Muscle of leg (tissue), 16 donors: ENCODE data around the gene PPIG. TPM values are rescaled to one million over a fixed set of nuclear protein-coding genes. Genes with fewer than 3 reads are reported as not detected.
"Not testable (repeated sequence)": the region's sequence is repeated elsewhere in the genome, so short reads cannot be mapped to it uniquely, and the experiment has no call there.

Experiments used
- DNase-seq: peaks from one replicate; pipeline ENCODE4 v3.0.0; 2013
- H3K27ac ChIP-seq: one replicate; pipeline ENCODE4 v1.5.1; 2013; ENCODE audit warnings: mild to moderate bottlenecking, low read length, control low read depth
- H3K27me3 ChIP-seq: one replicate; pipeline ENCODE4 v1.6.1; 2013; ENCODE audit warnings: low read length; ENCODE audit not compliant: control insufficient read depth, insufficient read depth
- H3K36me3 ChIP-seq: one replicate; pipeline ENCODE4 v1.6.1; 2013; ENCODE audit warnings: low read length; ENCODE audit not compliant: control insufficient read depth, insufficient read depth
- H3K4me1 ChIP-seq: one replicate; pipeline ENCODE4 v1.6.1; 2013; ENCODE audit warnings: low read length; ENCODE audit not compliant: control insufficient read depth, insufficient read depth
- H3K4me3 ChIP-seq: one replicate; pipeline ENCODE4 v1.5.1; 2013; ENCODE audit warnings: low read length, control low read depth
- H3K9me3 ChIP-seq: replicated peaks from 2 replicates; pipeline ENCODE4 v1.6.1; 2013; ENCODE audit warnings: low read depth, low read length; ENCODE audit not compliant: control insufficient read depth
- WGBS: methylation state at CpG from one replicate; pipeline ENCODE4 v1.1.5; 2013; ENCODE audit warnings: missing lambda C conversion rate; ENCODE audit not compliant: insufficient coverage; 5-methylcytosine and 5-hydroxymethylcytosine counted together
- long read RNA-seq, 11 donors: transcript quantifications; one replicate each; lab custom pipeline, GENCODE V29; 2026
- polyA plus RNA-seq, 8 donors: library from polyadenylated mRNA; unstranded; fragments of 120-200 nt; gene quantifications; one replicate each; pipeline versions ENCODE4 v1.2.1 to v1.2.3, GENCODE V29; 2013; ENCODE audit warnings: inconsistent platforms in 1 of 8, low replicate concordance in 1 of 8; ENCODE audit not compliant: insufficient read length in 8 of 8, insufficient read depth in 1 of 8
- total RNA-seq: library from RNA; stranded (reverse); fragments of 120-200 nt; gene quantifications from one replicate; pipeline ENCODE4 v1.2.4, GENCODE V29; 2013

The PPIG gene
- 35.2 TPM for total RNA-seq
- polyA plus RNA-seq, result 10 to 100 TPM; 44.5 to 61.0 (median 50.5) TPM
- long read RNA-seq, donor 1, full-length matches to known transcripts, result 8 of 8 reads
- long read RNA-seq, donor 1, partial matches to known transcripts, result 0 of 8 reads
- long read RNA-seq, donor 1, other reads (novel, unspliced or antisense), result 0 of 8 reads
- long read RNA-seq, donor 2, result 0 reads
- long read RNA-seq, donor 3, full-length matches to known transcripts, result 13 of 13 reads
- long read RNA-seq, donor 3, partial matches to known transcripts, result 0 of 13 reads
- long read RNA-seq, donor 3, other reads (novel, unspliced or antisense), result 0 of 13 reads
- long read RNA-seq, donor 4, full-length matches to known transcripts, result 1 of 1 reads
- long read RNA-seq, donor 4, partial matches to known transcripts, result 0 of 1 reads
- long read RNA-seq, donor 4, other reads (novel, unspliced or antisense), result 0 of 1 reads
- long read RNA-seq, donor 5, full-length matches to known transcripts, result 19 of 54 reads
- long read RNA-seq, donor 5, partial matches to known transcripts, result 35 of 54 reads
- long read RNA-seq, donor 5, other reads (novel, unspliced or antisense), result 0 of 54 reads
- long read RNA-seq, donor 6, full-length matches to known transcripts, result 8 of 34 reads
- long read RNA-seq, donor 6, partial matches to known transcripts, result 26 of 34 reads
- long read RNA-seq, donor 6, other reads (novel, unspliced or antisense), result 0 of 34 reads
- long read RNA-seq, donor 7, full-length matches to known transcripts, result 1 of 10 reads
- long read RNA-seq, donor 7, partial matches to known transcripts, result 9 of 10 reads
- long read RNA-seq, donor 7, other reads (novel, unspliced or antisense), result 0 of 10 reads
- long read RNA-seq, donor 8, full-length matches to known transcripts, result 4 of 16 reads
- long read RNA-seq, donor 8, partial matches to known transcripts, result 12 of 16 reads
- long read RNA-seq, donor 8, other reads (novel, unspliced or antisense), result 0 of 16 reads
- long read RNA-seq, donor 9, full-length matches to known transcripts, result 5 of 24 reads
- long read RNA-seq, donor 9, partial matches to known transcripts, result 19 of 24 reads
- long read RNA-seq, donor 9, other reads (novel, unspliced or antisense), result 0 of 24 reads
- long read RNA-seq, donor 10, full-length matches to known transcripts, result 4 of 19 reads
- long read RNA-seq, donor 10, partial matches to known transcripts, result 15 of 19 reads
- long read RNA-seq, donor 10, other reads (novel, unspliced or antisense), result 0 of 19 reads
- long read RNA-seq, donor 11, full-length matches to known transcripts, result 6 of 30 reads
- long read RNA-seq, donor 11, partial matches to known transcripts, result 24 of 30 reads
- long read RNA-seq, donor 11, other reads (novel, unspliced or antisense), result 0 of 30 reads

DNA sequence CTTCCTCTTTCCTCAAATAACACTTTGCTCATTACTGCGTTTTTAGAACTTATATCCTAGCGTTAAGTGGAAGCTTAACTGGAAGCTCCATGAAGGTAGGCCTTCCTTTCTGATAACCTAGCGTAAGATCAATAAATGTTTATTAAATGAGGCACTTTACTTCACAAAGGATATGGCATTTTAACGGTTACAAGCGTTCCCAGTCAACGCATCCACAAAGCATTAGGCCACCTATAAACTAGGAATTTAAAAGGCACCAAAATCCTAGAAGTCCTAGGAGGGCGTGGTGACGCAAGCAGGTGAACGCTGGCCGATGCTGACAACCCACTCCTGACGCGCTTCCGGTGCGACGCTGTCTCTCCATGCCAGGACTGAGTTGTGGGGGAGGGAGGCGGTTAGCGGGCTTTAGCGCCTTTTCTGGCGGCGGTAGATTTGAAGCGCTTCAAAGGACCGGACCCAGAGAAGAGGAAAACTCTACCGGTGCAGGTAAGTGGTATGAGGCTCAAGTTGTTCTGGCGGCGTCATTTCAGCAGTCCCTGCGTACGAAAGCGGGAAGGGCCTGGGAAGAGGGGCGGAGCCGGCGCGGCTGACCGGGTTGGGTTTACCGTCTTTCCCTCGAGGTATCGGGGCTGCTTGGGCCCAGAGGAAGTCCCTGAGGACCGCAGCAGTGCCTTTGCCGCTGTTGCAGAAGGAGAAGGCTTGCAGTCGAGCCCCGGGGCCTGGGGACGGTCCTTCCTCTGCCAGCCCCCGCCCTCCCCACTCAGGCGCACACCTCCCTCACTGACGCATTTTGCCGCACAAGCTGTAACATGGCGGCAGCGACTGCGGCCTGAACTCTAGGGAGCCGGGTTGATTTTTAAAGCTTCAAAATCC is at the start of gene PPIG:
Gene PPIG (plus strand): TSS at position 347 of the 873 bp plus-strand sequence. CDS start 19,691 bp downstream, outside the sequence.
- Histone ChIP-seq H3K27ac (peak within 1 kb of the TSS; percentile 99), H3K4me3 (peak within 1 kb of the TSS; percentile 84), H3K4me1 (no peaks in the 10 kb centered on the region), H3K36me3 (no peaks in the 10 kb centered on the region), H3K9me3 (no peaks in the 10 kb centered on the region), H3K27me3 (no peaks in the 10 kb centered on the region)
- under 1% methylated on average over 29 of the region's 49 CpGs for WGBS
- peak; percentile 97 for DNase-seq

DNA sequence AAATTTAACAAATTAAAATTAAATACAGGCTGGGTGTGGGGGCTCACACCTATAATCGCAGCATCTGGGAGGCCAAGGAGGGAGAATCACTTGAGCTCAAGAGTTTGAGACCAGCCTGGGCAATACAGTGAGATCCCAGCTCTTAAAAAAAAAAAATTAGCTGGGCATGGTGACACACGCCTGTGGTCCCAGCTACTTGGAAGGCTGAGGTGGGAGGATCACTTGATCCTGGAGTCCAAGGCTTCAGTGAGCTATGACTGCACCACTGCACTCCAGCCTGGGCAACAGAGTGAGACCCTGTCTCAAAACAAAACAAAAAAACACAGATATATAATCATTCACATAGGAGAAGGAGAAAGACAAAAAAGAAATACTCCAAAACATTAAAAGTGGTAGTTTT is 44.7 kb upstream of the PPIG start:
- H3K27ac ChIP-seq, H3K36me3 ChIP-seq, H3K4me3 ChIP-seq, H3K4me1 ChIP-seq, DNase-seq, H3K9me3 ChIP-seq, H3K27me3 ChIP-seq: not testable (repeated sequence)
- 93% methylated on average over 2 of the region's 2 CpGs for WGBS

DNA sequence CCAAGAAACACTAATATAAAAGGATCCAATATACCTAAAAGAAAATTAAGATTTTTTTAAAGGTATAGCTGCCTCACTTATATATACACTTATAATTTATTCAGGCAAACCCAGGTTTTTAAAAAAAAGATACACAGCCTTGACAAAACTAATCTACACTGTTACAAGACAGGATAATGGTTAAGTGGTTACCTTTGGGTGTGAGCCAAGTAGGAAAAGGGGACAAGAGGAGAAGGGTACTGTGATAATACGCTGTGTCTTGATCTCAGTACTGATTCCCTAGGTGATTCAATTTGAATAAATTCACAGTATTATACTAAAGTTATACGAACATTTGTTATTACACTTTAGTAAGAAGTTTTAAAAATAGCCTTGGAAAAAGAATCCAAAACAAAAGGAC is 44.0 kb upstream of the PPIG start:
- H3K4me3 ChIP-seq, result no peak overlapping the region
- H3K9me3 ChIP-seq, result no peaks in the 10 kb centered on the region
- peaks cover 6% of the 10 kb centered on the region for H3K36me3 ChIP-seq
- no peak overlapping the region for H3K27ac ChIP-seq
- WGBS, result no CpG with 5 or more reads among the region's 2 CpGs
- H3K4me1 ChIP-seq, result no peaks in the 10 kb centered on the region
- DNase-seq, result no peak
- no peaks in the 10 kb centered on the region for H3K27me3 ChIP-seq

DNA sequence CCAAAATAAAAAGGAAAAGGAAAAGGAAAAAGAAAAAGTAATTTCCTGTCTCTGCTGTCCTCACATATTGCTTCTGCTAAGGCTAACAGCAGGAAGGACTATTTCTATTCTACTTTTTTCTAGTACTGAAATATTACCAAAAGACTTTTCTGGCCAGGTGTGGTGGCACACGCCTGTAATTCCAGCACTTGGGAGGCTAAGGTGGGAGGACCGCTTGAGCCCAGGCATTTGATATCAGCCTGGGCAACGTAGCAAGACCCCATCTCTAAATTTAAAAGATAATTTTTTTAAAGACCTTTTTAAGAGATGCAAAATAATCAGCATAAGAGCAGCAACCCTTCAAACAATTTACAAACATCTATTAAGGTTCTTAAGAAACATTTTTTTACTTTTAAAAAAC is 41.7 kb upstream of the PPIG start:
- H3K27me3 ChIP-seq, result no peaks in the 10 kb centered on the region
- no peak overlapping the region for H3K4me3 ChIP-seq
- no peak for DNase-seq
- no CpG with 5 or more reads among the region's 3 CpGs for WGBS
- H3K9me3 ChIP-seq, result no peaks in the 10 kb centered on the region
- peaks cover 2% of the 10 kb centered on the region for H3K36me3 ChIP-seq
- H3K4me1 ChIP-seq, result no peaks in the 10 kb centered on the region
- no peak overlapping the region for H3K27ac ChIP-seq

DNA sequence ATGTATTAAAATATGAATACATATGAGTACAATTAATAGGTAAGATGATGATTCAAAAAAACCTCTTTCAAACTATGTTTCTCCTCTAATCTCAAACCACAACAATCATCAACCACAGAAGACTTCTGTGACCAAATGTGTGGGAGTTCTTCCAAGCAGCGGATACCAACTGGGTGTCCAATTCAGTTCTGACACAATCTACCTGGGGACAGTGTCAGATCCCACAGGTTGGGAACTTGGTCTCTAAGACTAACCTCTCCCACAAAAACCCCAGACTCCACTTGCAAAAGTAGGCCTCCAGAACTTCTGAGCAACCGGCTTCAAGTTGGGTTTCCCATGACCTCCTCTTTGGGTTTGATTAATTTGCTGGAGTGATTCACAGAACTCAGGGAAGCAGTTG is 37.4 kb upstream of the PPIG start:
- no peak for DNase-seq
- Histone ChIP-seq H3K9me3 (no peaks in the 10 kb centered on the region), H3K36me3 (peaks cover 4% of the 10 kb centered on the region), H3K27ac (no peak overlapping the region), H3K4me3 (no peak overlapping the region), H3K4me1 (no peaks in the 10 kb centered on the region), H3K27me3 (no peaks in the 10 kb centered on the region)
- no CpG with 5 or more reads among the region's 2 CpGs for WGBS

DNA sequence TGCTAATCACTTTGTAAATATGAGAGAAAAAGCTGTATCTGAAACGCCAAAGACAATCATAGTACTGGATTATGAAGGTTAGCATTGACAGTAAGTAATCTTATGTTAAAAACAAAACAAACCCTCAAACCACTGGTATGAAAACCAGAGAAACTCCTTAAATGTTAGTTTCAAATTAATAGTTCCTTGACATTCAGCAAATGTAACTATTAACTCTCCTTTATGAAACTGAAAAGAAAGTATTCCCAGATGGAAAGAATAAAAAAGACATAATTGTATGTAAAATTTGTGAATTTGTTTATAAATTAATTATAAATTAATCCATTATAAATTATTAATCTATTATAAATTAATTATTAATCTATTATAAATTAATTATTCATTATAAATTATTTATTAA is 22.8 kb upstream of the PPIG start:
- Histone ChIP-seq H3K4me1 (no peaks in the 10 kb centered on the region), H3K9me3 (no peaks in the 10 kb centered on the region), H3K27ac (no peak overlapping the region), H3K27me3 (no peaks in the 10 kb centered on the region), H3K36me3 (peaks cover 6% of the 10 kb centered on the region), H3K4me3 (no peak overlapping the region)
- peak; percentile 16 for DNase-seq
- no CpG with 5 or more reads among the region's 1 CpG for WGBS

DNA sequence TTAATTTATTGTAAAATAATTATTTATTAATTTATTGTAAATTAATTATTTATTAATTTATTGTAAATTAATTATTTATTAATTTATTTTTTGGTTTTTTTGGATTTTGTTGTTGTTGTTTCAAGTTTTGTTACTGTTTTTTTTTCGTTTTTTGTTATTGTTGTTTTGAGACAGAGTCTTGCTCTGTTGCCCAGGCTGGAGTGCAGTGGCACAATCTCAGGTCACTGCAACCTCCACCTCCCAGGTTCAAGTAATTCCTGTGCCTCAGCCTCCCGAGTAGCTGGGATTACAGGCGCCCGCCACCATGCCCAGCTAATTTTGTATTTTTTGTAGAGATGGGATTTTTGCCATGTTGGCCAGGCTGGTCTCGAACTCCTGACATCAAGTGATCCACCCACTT is 22.1 kb upstream of the PPIG start:
- H3K36me3 ChIP-seq, result not testable (repeated sequence)

DNA sequence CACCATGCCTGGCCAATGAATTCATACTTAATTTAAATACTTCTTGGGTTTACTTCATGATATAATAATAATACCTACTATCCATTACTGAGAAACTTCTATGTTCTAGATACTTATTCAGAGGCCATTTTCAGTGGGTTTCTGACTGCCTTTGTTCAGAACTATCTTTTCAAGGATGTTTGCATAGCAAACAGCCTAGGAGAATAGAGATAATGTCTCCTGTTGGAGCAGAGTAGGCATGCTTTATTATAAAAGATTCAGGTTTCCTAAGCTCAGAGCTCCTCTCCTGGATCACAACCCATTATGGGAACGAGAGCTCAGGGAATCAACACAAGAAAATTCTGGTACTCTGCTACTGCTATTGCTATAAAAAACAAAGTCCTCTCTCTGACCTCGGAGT is 21.6 kb upstream of the PPIG start:
- no peaks in the 10 kb centered on the region for H3K9me3 ChIP-seq
- WGBS, result 100% methylated on average over 2 of the region's 2 CpGs
- peaks cover 3% of the 10 kb centered on the region for H3K36me3 ChIP-seq
- no peak for DNase-seq
- H3K27me3 ChIP-seq, result no peaks in the 10 kb centered on the region
- H3K4me1 ChIP-seq, result no peaks in the 10 kb centered on the region
- no peak overlapping the region for H3K27ac ChIP-seq
- H3K4me3 ChIP-seq, result no peak overlapping the region

More for the DNA sequence above, 22.1 kb upstream of the PPIG start:
- DNase-seq, H3K4me1 ChIP-seq, H3K27me3 ChIP-seq, H3K4me3 ChIP-seq, H3K9me3 ChIP-seq, H3K27ac ChIP-seq: not testable (repeated sequence)
- no CpG with 5 or more reads among the region's 5 CpGs for WGBS

DNA sequence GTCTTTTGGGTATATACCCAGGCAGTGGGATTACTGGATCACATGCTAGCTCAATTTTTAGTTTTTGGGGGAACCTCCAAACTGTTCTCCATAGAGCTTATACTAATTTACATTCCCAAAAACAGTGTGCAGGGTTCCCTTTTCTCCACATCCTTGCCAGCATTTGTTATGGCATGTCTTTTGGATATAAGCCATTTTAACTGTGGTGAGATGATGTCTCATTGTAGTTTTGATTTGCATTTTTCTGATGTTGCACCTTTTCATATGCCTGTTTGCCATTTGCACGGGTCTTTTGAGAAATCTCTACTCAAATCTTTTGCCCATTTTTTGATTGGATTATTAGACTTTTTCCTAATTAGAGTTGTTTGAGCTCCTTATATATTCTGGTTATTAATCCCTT is 18.5 kb upstream of the PPIG start:
- Histone ChIP-seq H3K27me3 (no peaks in the 10 kb centered on the region), H3K9me3 (no peaks in the 10 kb centered on the region), H3K36me3 (no peaks in the 10 kb centered on the region), H3K27ac (no peak overlapping the region), H3K4me3 (no peak overlapping the region), H3K4me1 (no peaks in the 10 kb centered on the region)
- no CpG with 5 or more reads among the region's 1 CpG for WGBS
- DNase-seq, result no peak
